ENCODE measurements around the gene ITGA6. TPM values are rescaled to one million over a fixed set of nuclear protein-coding genes. Genes with fewer than 3 reads are reported as not detected.

The ITGA6 gene
- polyA plus RNA-seq, 2 of the 4 experiments (the other 2 are of a cell fraction) = 25.7 to 27.7 TPM

DNA sequence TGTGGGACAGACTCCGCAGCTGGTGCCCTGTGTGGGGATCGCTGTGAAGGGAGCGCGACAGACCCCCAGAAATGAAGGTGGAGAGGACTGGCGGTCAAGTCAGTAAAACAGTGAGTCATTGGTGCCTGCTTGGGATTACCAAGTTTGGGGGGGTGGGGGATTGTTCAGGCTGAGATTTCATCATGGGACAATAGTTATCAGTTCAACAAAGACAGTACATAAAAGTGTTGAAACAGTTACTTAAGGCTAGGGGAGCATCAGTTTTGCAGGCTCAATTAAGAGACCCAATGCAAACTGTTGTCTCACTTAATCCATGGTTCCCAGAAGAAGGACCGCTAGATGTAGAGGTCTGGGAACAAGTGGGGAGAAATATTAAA, 86.1 kb downstream of the ITGA6 start:
- TF ChIP-seq ZC3H11A (IDR thresholded peaks at IDR 0.05) = no peak
- TF ChIP-seq ESRRA (IDR thresholded peaks at IDR 0.05; ENCODE audit: borderline replicate concordance, low read length) = no peak
- no peak for TF ChIP-seq CHD2 (IDR thresholded peaks at IDR 0.05; ENCODE audit: low read length, partially characterized antibody)
- no peak for TF ChIP-seq JUN (IDR thresholded peaks at IDR 0.05)
- no peak for TF ChIP-seq RAD21 (conservative IDR thresholded peaks at IDR 0.05 in 1 of 2, IDR thresholded peaks at IDR 0.05 in 1 of 2)
- no peak for TF ChIP-seq MAZ (IDR thresholded peaks at IDR 0.05; ENCODE audit: borderline replicate concordance, low read depth, low read length)
- TF ChIP-seq ZNF302 (CRISPR knock-in tag; IDR thresholded peaks at IDR 0.05) = no peak
- no peak for TF ChIP-seq HEYL (CRISPR knock-in tag; IDR thresholded peaks at IDR 0.05)
- TF ChIP-seq POLR2A (IDR thresholded peaks at IDR 0.05; ENCODE audit: low read length) = no peak
- no peak for TF ChIP-seq RARB (CRISPR knock-in tag; IDR thresholded peaks at IDR 0.05)
- TF ChIP-seq RFX5 (IDR thresholded peaks at IDR 0.05) = no peak
- TF ChIP-seq HOXB5 (CRISPR knock-in tag; IDR thresholded peaks at IDR 0.05) = no peak
- WGBS (ENCODE audit: missing lambda C conversion rate) = 97% methylated on average over 6 of the region's 6 CpGs
- ChIA-PET POLR2A (no interaction called here), CTCF (interaction anchor here (1.1 kb wide), 1 partner anchor 52 kb away, joined by 3 read pairs; no protein-coding TSS in a partner anchor)
- no peak for FAIRE-seq
- H3K27ac ChIP-seq = no peak overlapping the region
- no peak for DNase-seq (ENCODE audit: low read depth in 1 of 2, low spot score in 1 of 2)
- ATAC-seq = no peak
- no peaks in the 10 kb centered on the region for H3K4me1 ChIP-seq
- H3K4me3 ChIP-seq = no peak overlapping the region
- peaks cover 31% of the 10 kb centered on the region for H3K9me3 ChIP-seq
- no peak overlapping the region for H3K4me2 ChIP-seq

DNA sequence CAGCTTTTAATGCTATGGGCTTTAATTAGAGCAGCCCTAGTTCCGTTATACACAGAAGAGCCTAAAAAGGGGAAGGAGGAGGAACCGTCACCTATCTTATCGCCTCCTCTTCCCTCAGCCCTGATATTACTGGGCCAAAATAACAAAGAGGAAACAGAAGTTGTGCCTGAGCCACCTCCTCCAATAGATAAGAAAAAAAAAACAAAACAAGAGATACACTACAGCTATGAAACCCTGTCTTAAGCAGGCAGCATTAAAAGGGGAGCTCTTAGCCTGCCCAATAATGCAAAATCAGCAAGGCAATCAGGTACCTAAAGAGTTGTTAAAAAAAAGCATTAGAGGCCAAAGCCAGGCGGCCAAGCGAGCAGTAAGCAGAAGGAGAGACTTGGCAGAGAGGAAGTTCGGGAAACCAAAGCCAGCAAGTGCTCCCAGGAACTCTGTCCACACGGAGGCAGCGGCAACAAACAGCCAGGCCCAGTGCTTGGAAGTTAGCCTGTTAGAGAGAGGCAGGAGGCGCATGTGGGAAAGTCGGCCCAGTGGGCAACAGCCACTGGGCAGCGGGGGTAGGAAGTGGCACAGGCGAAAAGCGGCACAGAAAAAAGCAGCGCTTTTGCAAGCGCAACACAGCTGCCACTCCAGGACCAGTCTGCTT, 86.7 kb downstream of the ITGA6 start:
- ATAC-seq (no peak), DNase-seq (ENCODE audit: low read depth in 1 of 2, low spot score in 1 of 2) (no peak), FAIRE-seq (no peak)
- Histone ChIP-seq H3K9me3 (peaks cover 31% of the 10 kb centered on the region), H3K4me1 (no peaks in the 10 kb centered on the region), H3K4me2 (no peak overlapping the region), H3K27ac (no peak overlapping the region), H3K4me3 (no peak overlapping the region)
- POLR2A ChIA-PET = no interaction called here
- CTCF ChIA-PET = interaction anchor here (1.1 kb wide), 1 partner anchor 52 kb away, joined by 3 read pairs; no protein-coding TSS in a partner anchor
- WGBS (ENCODE audit: missing lambda C conversion rate) = 81% methylated on average over 15 of the region's 15 CpGs
- TF ChIP-seq POLR2A (IDR thresholded peaks at IDR 0.05; ENCODE audit: low read length) = no peak
- no peak for TF ChIP-seq SREBF2 (IDR thresholded peaks at IDR 0.05)
- TF ChIP-seq EHMT2 (IDR thresholded peaks at IDR 0.05; ENCODE audit: low read depth) = no peak
- TF ChIP-seq JUNB (IDR thresholded peaks at IDR 0.05) = no peak
- TF ChIP-seq, protein P1, sequence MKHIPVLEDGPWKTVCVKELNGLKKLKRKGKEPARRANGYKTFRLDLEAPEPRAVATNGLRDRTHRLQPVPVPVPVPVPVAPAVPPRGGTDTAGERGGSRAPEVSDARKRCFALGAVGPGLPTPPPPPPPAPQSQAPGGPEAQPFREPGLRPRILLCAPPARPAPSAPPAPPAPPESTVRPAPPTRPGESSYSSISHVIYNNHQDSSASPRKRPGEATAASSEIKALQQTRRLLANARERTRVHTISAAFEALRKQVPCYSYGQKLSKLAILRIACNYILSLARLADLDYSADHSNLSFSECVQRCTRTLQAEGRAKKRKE (CRISPR knock-in tag; IDR thresholded peaks at IDR 0.05; ENCODE audit: low read depth) = no peak
- no peak for TF ChIP-seq CEBPB (IDR thresholded peaks at IDR 0.05)
- TF ChIP-seq ZC3H11A (IDR thresholded peaks at IDR 0.05) = no peak
- TF ChIP-seq MAZ (IDR thresholded peaks at IDR 0.05; ENCODE audit: borderline replicate concordance, low read depth, low read length) = no peak
- TF ChIP-seq FOXS1 (CRISPR knock-in tag; IDR thresholded peaks at IDR 0.05) = no peak
- TF ChIP-seq MAFK (IDR thresholded peaks at IDR 0.05; ENCODE audit: partially characterized antibody) = no peak
- no peak for TF ChIP-seq SMC3 (IDR thresholded peaks at IDR 0.05)
- TF ChIP-seq EP300 (IDR thresholded peaks at IDR 0.05) = no peak
- TF ChIP-seq FOSL2 (IDR thresholded peaks at IDR 0.05) = no peak
- no peak for TF ChIP-seq FOSL2 (CRISPR knock-in tag; IDR thresholded peaks at IDR 0.05)
- TF ChIP-seq NFE2L2 (conservative IDR thresholded peaks at IDR 0.05; ENCODE audit: low read length) = no peak
- TF ChIP-seq ZFP36 (IDR thresholded peaks at IDR 0.05; ENCODE audit: borderline replicate concordance, partially characterized antibody) = no peak

DNA sequence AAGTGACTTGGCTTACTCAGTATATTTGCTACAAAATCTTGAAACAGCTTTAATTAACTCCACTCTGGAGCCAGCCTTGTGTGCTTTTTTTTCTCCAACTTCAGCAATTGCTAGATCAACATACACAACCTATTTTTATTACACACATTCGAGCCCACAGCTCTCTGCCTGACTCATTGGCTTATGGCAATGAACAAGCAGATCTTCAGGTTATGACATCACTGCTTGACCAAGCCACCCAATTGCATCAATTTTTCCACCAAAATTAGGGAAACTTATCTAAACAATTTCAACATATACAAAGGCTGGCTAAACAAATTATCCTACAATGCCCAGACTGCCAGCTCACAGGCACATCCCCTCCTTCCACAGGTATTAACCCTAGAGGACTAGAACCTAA, 88.9 kb downstream of the ITGA6 start:
- Histone ChIP-seq H3K9me3 (peaks cover 24% of the 10 kb centered on the region), H3K4me1 (no peaks in the 10 kb centered on the region), H3K27ac (no peak overlapping the region), H3K4me3 (no peak overlapping the region), H3K4me2 (no peak overlapping the region)
- ChIA-PET POLR2A (no interaction called here), CTCF (no interaction called here)
- 0% methylated on average over 1 of the region's 1 CpG for WGBS (ENCODE audit: missing lambda C conversion rate)
- FAIRE-seq = no peak
- peak in 1 of 2 experiments; percentile 26 for DNase-seq (ENCODE audit: low read depth in 1 of 2, low spot score in 1 of 2)
- no peak for TF ChIP-seq PHF8 (IDR thresholded peaks at IDR 0.05; ENCODE audit: borderline replicate concordance, low read depth)
- no peak for TF ChIP-seq ZNF302 (CRISPR knock-in tag; IDR thresholded peaks at IDR 0.05)
- TF ChIP-seq CBX2 (IDR thresholded peaks at IDR 0.05; ENCODE audit: borderline replicate concordance, low read depth) = no peak
- no peak for TF ChIP-seq EHMT2 (IDR thresholded peaks at IDR 0.05; ENCODE audit: low read depth)
- TF ChIP-seq, protein P2, sequence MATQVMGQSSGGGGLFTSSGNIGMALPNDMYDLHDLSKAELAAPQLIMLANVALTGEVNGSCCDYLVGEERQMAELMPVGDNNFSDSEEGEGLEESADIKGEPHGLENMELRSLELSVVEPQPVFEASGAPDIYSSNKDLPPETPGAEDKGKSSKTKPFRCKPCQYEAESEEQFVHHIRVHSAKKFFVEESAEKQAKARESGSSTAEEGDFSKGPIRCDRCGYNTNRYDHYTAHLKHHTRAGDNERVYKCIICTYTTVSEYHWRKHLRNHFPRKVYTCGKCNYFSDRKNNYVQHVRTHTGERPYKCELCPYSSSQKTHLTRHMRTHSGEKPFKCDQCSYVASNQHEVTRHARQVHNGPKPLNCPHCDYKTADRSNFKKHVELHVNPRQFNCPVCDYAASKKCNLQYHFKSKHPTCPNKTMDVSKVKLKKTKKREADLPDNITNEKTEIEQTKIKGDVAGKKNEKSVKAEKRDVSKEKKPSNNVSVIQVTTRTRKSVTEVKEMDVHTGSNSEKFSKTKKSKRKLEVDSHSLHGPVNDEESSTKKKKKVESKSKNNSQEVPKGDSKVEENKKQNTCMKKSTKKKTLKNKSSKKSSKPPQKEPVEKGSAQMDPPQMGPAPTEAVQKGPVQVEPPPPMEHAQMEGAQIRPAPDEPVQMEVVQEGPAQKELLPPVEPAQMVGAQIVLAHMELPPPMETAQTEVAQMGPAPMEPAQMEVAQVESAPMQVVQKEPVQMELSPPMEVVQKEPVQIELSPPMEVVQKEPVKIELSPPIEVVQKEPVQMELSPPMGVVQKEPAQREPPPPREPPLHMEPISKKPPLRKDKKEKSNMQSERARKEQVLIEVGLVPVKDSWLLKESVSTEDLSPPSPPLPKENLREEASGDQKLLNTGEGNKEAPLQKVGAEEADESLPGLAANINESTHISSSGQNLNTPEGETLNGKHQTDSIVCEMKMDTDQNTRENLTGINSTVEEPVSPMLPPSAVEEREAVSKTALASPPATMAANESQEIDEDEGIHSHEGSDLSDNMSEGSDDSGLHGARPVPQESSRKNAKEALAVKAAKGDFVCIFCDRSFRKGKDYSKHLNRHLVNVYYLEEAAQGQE (IDR thresholded peaks at IDR 0.05) = no peak
- no peak for TF ChIP-seq RCOR1 (IDR thresholded peaks at IDR 0.05; ENCODE audit: low read depth, low read length)
- no peak for TF ChIP-seq CHD4 (IDR thresholded peaks at IDR 0.05; ENCODE audit: borderline replicate concordance)
- no peak for ATAC-seq

All from A549 (cell line).